HG03457 (cell line): ENCODE measurements around the gene GATA3.

Source experiments
- ATAC-seq: cut with Tn5 transposase; IDR thresholded peaks from one replicate; pipeline ENCODE4 v1.9.1; 2021; ENCODE audit warnings: moderate number of reproducible peaks; ENCODE audit not compliant: unreplicated experiment

GATA3 gene

GRCh38 chr10:8092428-8092827, 37.9 kb downstream of the GATA3 start:
- no peak for ATAC-seq

- no peak for ATAC-seq
Measured at GRCh38 chr10:8095959-8096358, 41.5 kb downstream of the GATA3 start.

GRCh38 chr10:8096931-8097330, 42.4 kb downstream of the GATA3 start:
- no peak for ATAC-seq

GRCh38 chr10:8100366-8100765, 45.9 kb downstream of the GATA3 start:
- no peak for ATAC-seq

GRCh38 chr10:8102708-8103401, 48.4 kb downstream of the GATA3 start:
- ATAC-seq = no peak

GRCh38 chr10:8103543-8103942, 49.1 kb downstream of the GATA3 start:
- no peak for ATAC-seq

GRCh38 chr10:8104005-8104404, 49.5 kb downstream of the GATA3 start:
- ATAC-seq = no peak

- ATAC-seq = no peak
Measured at GRCh38 chr10:8104721-8105120, 50.2 kb downstream of the GATA3 start.

- no peak for ATAC-seq
Measured at GRCh38 chr10:8105932-8106331, 51.4 kb downstream of the GATA3 start.

GRCh38 chr10:8112230-8112905, 57.9 kb downstream of the GATA3 start:
- ATAC-seq = no peak

- ATAC-seq = no peak
Measured at GRCh38 chr10:8112942-8113442, 58.5 kb downstream of the GATA3 start.

GRCh38 chr10:8113616-8114015, 59.1 kb downstream of the GATA3 start:
- no peak for ATAC-seq

- no peak for ATAC-seq
Measured at GRCh38 chr10:8114741-8115617, 60.5 kb downstream of the GATA3 start.

GRCh38 chr10:8115618-8115980, 61.1 kb downstream of the GATA3 start:
- ATAC-seq = no peak

GRCh38 chr10:8116474-8116873, 62.0 kb downstream of the GATA3 start:
- ATAC-seq = no peak

- ATAC-seq = no peak
Measured at GRCh38 chr10:8116926-8117493, 62.5 kb downstream of the GATA3 start.

GRCh38 chr10:8121201-8121890, 66.9 kb downstream of the GATA3 start:
- no peak for ATAC-seq

- no peak for ATAC-seq
Measured at GRCh38 chr10:8122611-8123369, 68.3 kb downstream of the GATA3 start.

- ATAC-seq = no peak
Measured at GRCh38 chr10:8124436-8124835, 69.9 kb downstream of the GATA3 start.
